Erythroblast (primary cell): Measurements from ENCODE around the gene MEA1.

Experiments
- GATA1 ChIP-seq: IDR thresholded peaks from 2 replicates; pipeline ENCODE4 v1.6.1; 2011; ENCODE audit warnings: low read depth, mild to moderate bottlenecking, control low read depth, low read length, moderate library complexity
- POLR2A ChIP-seq: IDR thresholded peaks from 2 replicates; pipeline ENCODE4 v1.6.1; 2011; ENCODE audit warnings: mild to moderate bottlenecking, low read length

GRCh38 chr6:43009124-43009523 is 4.6 kb downstream of the MEA1 start:
- no peak for TF ChIP-seq POLR2A
- no peak for TF ChIP-seq GATA1
